Measurements from ENCODE around the gene NCCRP1. TPM values are rescaled to one million over a fixed set of nuclear protein-coding genes. Genes with fewer than 3 reads are reported as not detected.
"Not testable (repeated sequence)": the region's sequence is repeated elsewhere in the genome, so short reads cannot be mapped to it uniquely, and the experiment has no call there.

Gene NCCRP1
- polyA plus RNA-seq, 6 donors from 2014 or later: not detected

DNA sequence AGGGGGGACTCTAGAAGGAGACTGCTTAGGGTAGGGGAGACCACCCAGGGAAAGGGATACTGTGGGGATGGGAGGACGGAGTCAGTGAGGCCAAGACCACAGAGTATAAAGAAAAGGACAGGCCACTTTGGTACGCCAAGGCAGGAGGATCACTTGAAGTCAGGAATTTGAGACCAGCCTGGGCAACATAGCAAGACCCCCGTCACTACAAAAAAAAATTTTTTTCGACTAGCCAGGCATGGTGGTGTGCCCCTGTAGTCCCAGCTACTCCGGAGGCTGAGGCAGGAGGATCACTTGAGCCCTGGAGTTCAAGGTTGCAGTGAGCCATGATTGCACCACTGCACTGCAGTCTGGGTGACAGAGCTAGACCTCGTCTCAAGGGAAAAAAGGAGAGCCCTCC is 41.4 kb downstream of the NCCRP1 start:
- DNase-seq: no peak
- Mint-ChIP-seq H3K4me3 (peak overlapping the region; percentile 35 to 89 (median 74)), H3K9me3 (no peaks in the 10 kb centered on the region), H3K4me1 (peaks cover 18 to 23% (median 20%) of the 10 kb centered on the region in 3 donors), H3K27ac (peak overlapping the region; percentile 26 to 92 (median 79)), H3K36me3 (no peaks in the 10 kb centered on the region), H3K27me3 (peaks cover 0 to 1% (median under 1%) of the 10 kb centered on the region in 3 donors)
- ATAC-seq (ENCODE audit: low read depth in 2 of 2): no peak

DNA sequence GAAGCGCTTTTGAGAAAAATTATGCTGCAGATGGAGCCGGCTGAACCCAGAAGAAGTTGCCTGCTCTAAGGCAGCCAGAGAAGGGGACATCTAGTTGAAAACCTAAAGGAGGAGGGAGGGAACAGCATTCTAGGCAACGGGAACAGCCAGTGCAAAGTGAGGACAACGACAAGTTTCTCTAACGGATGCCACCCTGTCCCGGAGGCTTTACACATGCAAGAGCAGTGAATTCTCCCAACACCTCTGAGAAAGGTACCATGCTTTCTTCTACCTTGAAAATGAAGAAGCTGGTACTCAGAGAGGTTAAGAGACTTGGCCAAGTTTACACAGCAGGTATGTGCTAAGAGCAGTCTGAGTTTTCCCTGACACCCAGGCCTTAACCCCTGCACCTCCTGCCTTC is 42.2 kb downstream of the NCCRP1 start:
- H3K9me3 Mint-ChIP-seq: no peaks in the 10 kb centered on the region
- H3K4me1 Mint-ChIP-seq: peaks cover 18 to 23% (median 20%) of the 10 kb centered on the region in 3 donors
- no peak overlapping the region for H3K4me3 Mint-ChIP-seq
- peaks cover 0 to 9% (median 8%) of the 10 kb centered on the region in 3 donors for H3K27me3 Mint-ChIP-seq
- H3K27ac Mint-ChIP-seq: peak overlapping the region in 2 of 6 donors; percentile 39 to 88
- DNase-seq: no peak
- no peaks in the 10 kb centered on the region for H3K36me3 Mint-ChIP-seq
- no peak for ATAC-seq (ENCODE audit: low read depth in 2 of 2)

- Mint-ChIP-seq H3K27me3 (peaks cover 0 to 17% (median 11%) of the 10 kb centered on the region in 3 donors), H3K4me1 (peaks cover 18 to 23% (median 20%) of the 10 kb centered on the region in 3 donors), H3K9me3 (no peaks in the 10 kb centered on the region), H3K27ac (peak overlapping the region in 2 of 6 donors; percentile 37 to 64), H3K36me3 (no peaks in the 10 kb centered on the region), H3K4me3 (no peak overlapping the region)
- ATAC-seq (ENCODE audit: low read depth in 2 of 2) (no peak), DNase-seq (no peak)
These were observed 43.7 kb downstream of the NCCRP1 start for GRCh38 chr19:39240421-39240820.

GRCh38 chr19:39243741-39244140 is 47.0 kb downstream of the NCCRP1 start:
- H3K4me3 Mint-ChIP-seq; DNase-seq; ATAC-seq (ENCODE audit: low read depth in 2 of 2); H3K27ac Mint-ChIP-seq; H3K4me1 Mint-ChIP-seq; H3K9me3 Mint-ChIP-seq; H3K36me3 Mint-ChIP-seq: not testable (repeated sequence)
- peaks cover under 1 to 36% (median 14%) of the 10 kb centered on the region in 3 donors for H3K27me3 Mint-ChIP-seq

DNA sequence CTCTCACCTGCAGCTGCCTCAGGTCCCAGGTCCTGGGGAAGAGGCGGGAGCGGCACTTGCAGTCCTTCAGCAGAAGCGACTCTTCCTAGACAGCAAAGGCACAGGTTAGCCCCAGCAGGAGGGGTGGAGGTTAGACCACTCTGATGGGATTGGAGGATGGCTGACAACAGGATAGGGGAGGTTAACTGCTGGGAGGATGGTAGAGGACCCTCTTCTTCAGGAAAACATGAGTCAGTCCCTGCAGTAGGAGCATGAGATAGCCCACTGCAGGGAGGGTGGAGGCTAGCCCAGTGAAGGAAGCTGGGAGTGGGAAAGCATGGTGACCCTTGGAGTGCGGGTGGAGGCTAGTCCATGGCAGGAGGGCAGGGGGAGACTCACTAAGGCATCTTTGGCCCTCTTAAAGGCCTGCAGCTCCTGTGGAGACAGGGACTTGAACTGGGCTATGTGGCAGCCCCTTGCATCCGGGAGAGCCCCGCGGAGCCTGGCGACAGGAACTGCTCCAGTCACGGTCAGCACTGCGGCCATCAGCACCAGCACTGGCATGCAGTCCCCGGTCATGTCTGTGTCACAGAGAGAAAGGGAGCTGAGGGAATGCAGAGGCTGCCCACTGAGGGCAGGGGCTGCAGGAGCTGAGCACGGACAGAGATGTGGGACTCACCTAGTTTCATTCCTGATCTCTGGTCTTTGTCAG is 47.8 kb downstream of the NCCRP1 start, which contains the start of gene IFNL3:
IFNL3 (minus strand) TSS at position 597 of the 691 bp plus-strand sequence; CDS start at position 558, 39 bp downstream.
- not testable (repeated sequence) for ATAC-seq (ENCODE audit: low read depth in 2 of 2); H3K27ac Mint-ChIP-seq

DNA sequence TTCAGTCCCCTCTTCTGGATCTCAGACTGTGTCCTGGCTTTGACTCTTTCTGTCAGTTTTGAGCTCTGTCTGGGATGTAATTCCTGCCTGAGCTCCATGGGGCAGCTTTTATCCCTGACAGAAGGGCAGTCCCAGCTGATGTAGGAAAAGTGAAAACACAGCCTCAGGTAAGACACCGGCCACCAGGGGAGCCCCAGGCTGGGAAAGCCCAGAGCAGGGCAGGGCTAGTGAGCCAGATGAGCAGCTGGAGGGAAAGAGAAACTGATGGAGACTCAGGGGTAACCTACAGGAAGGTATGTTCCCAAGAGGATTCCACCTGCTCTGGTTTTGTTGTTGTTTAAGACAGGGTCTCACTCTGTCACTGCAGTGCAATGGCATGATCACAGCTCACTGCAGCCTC is 48.4 kb downstream of the NCCRP1 start:
- not testable (repeated sequence) for H3K36me3 Mint-ChIP-seq, DNase-seq, H3K4me1 Mint-ChIP-seq, H3K27ac Mint-ChIP-seq, H3K4me3 Mint-ChIP-seq, H3K9me3 Mint-ChIP-seq
- H3K27me3 Mint-ChIP-seq: peaks cover 8 to 46% (median 21%) of the 10 kb centered on the region in 3 donors
- ATAC-seq (ENCODE audit: low read depth in 2 of 2): peak in 1 of 2 donors; percentile 40

More for the DNA sequence above, 47.8 kb downstream of the NCCRP1 start, which contains the start of gene IFNL3:
- H3K36me3 Mint-ChIP-seq, H3K4me1 Mint-ChIP-seq, H3K9me3 Mint-ChIP-seq, DNase-seq: not testable (repeated sequence)
- peak within 1 kb of the TSS in 1 of 8 donors; percentile 61 for H3K4me3 Mint-ChIP-seq
- H3K27me3 Mint-ChIP-seq: peaks cover 8 to 44% (median 21%) of the 10 kb centered on the region in 3 donors

GRCh38 chr19:39246951-39247669 is 50.3 kb downstream of the NCCRP1 start:
- no peak overlapping the region for H3K27ac Mint-ChIP-seq

DNA sequence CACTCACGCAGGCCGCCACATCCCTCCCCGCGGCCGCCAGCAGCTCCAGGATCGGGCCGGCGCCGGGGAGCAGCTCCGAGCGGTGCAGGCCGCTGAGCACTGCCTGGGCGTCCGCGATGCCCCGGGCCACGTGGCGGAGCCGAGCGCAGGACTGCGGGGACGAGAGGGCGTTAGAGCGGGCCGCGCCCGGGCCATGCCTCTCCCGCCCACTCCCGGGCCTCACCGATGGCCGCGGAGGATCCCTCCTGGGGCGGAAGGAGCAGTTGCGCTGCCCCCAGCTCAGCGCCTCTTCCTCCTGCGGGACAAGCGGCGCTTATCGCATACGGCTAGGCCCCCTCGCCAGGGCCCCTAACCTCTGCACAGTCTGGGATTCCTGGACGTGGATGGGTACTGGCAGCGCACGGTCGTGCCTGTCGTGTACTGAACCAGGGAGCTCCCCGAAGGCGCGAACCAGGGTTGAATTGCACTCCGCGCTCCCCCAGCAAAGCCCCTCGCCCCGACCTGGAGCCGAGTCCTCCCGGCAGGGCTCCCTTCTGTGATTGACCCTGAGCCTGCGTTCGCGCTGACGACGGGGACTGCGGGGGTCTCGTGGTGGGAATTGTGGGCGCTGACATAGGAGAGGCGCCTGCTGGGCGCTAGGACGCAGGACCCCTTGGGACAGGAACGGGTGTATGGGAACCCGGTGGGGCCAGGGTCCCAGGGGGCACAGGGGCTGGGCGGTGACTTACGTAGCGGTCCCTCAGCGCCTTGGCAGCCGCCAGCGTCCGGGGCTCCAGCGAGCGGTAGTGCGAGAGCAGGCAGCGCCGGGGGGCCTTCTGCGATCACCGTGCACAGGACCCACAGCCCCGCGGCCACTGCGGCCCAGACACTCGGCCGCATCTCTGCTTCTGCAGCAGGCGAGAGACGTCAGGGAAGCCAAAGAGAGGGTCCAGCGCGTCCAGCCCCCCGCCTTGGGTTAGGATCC is 51.2 kb downstream of the NCCRP1 start:
- Mint-ChIP-seq H3K9me3 (peaks cover 0 to 2% (median 0%) of the 10 kb centered on the region in 7 donors), H3K36me3 (no peaks in the 10 kb centered on the region), H3K4me1 (peaks cover 0 to 8% (median 2%) of the 10 kb centered on the region in 3 donors), H3K4me3 (peak overlapping the region in 1 of 8 donors; percentile 70), H3K27ac (no peak overlapping the region), H3K27me3 (peaks cover 8 to 46% (median 21%) of the 10 kb centered on the region in 3 donors)
- ATAC-seq (ENCODE audit: low read depth in 2 of 2): peak in 1 of 2 donors; percentile 25
- DNase-seq: no peak

More at GRCh38 chr19:39246951-39247669, 50.3 kb downstream of the NCCRP1 start:
- Mint-ChIP-seq H3K9me3 (peaks cover 0 to 2% (median 0%) of the 10 kb centered on the region in 7 donors), H3K27me3 (peaks cover 8 to 46% (median 21%) of the 10 kb centered on the region in 3 donors), H3K4me3 (peak overlapping the region in 5 of 8 donors; percentile 52 to 80 (median 68)), H3K4me1 (peaks cover 0 to 4% (median 2%) of the 10 kb centered on the region in 3 donors), H3K36me3 (no peaks in the 10 kb centered on the region)
- peak; percentile 16 to 52 for ATAC-seq (ENCODE audit: low read depth in 2 of 2)
- no peak for DNase-seq

DNA sequence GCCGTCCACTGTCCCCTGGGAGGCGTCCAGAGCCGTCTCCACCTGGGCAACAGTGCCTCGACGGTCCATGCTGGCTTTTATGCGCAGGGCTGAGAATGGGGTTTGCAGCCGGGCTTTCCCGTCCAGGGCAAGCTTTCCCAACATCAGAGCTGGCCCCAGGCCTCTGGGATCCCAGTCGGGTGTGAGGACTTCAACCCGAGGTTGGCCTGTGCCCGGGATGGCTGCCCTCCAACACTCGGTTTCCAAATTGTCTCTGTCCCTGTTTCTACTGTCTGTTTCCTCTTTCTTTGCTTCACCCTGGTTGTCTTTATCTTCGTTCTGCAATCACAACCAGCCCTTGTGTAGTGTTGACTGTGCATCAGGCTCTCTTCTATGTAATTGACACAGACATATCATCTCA is 52.0 kb downstream of the NCCRP1 start, which contains the start of gene IFNL4:
IFNL4 (minus strand) TSS at position 51 of the 400 bp plus-strand sequence.
- H3K9me3 Mint-ChIP-seq: peaks cover 0 to 4% (median 0%) of the 10 kb centered on the region in 7 donors
- no peak within 1 kb of the TSS for H3K27ac Mint-ChIP-seq
- no peaks in the 10 kb centered on the region for H3K36me3 Mint-ChIP-seq
- DNase-seq (no peak), ATAC-seq (ENCODE audit: low read depth in 2 of 2) (no peak)
- peak within 1 kb of the TSS in 1 of 8 donors; percentile 70 for H3K4me3 Mint-ChIP-seq
- peaks cover 0 to 8% (median 2%) of the 10 kb centered on the region in 3 donors for H3K4me1 Mint-ChIP-seq
- H3K27me3 Mint-ChIP-seq: peaks cover 8 to 39% (median 13%) of the 10 kb centered on the region in 3 donors

DNA sequence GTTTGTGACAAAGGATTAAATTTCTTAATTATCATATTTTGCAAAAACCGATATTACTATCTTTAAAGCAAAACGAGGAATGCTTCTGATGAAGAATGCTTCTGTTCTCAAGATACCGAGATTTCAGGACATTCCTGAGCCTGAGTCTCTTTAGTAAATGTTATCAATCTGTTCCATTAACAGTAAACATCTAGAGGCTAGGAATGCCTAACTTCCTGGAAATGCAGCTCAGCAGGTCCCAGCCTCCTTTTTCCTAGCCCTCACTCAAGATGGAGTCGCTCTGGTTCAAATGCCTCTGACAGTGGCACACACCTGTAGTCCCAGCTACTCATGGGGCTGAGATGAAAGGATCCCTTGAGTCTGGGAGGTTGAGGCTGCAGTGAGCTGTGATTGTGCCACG is 54.3 kb downstream of the NCCRP1 start:
- ATAC-seq (ENCODE audit: low read depth in 2 of 2): no peak
- peaks cover 0 to 8% (median 2%) of the 10 kb centered on the region in 3 donors for H3K4me1 Mint-ChIP-seq
- H3K27me3 Mint-ChIP-seq: peaks cover 8 to 29% (median 10%) of the 10 kb centered on the region in 3 donors
- no peak overlapping the region for H3K27ac Mint-ChIP-seq
- peaks cover 0 to 4% (median 0%) of the 10 kb centered on the region in 7 donors for H3K9me3 Mint-ChIP-seq
- H3K4me3 Mint-ChIP-seq: no peak overlapping the region
- DNase-seq: no peak
- H3K36me3 Mint-ChIP-seq: no peaks in the 10 kb centered on the region
